ENCODE data around the gene FBXL14.
"Not testable (repeated sequence)": the region's sequence is repeated elsewhere in the genome, so short reads cannot be mapped to it uniquely, and the experiment has no call there.

The FBXL14 gene

GRCh38 chr12:1567852-1568251 lies 26.5 kb downstream of the FBXL14 start:
- DNase-seq = no peak

GRCh38 chr12:1566449-1567135 lies 27.8 kb downstream of the FBXL14 start:
- no peak for DNase-seq

GRCh38 chr12:1565172-1565571 lies 29.2 kb downstream of the FBXL14 start:
- no peak for DNase-seq

GRCh38 chr12:1564067-1564466 lies 30.3 kb downstream of the FBXL14 start:
- no peak for DNase-seq

- DNase-seq = peak in 1 of 4 experiments; percentile 12
These were observed 31.5 kb downstream of the FBXL14 start for GRCh38 chr12:1562813-1563407.

GRCh38 chr12:1560704-1561103 lies 33.7 kb downstream of the FBXL14 start:
- no peak for DNase-seq

- DNase-seq = no peak
These were observed 34.7 kb downstream of the FBXL14 start for GRCh38 chr12:1559676-1560091.

GRCh38 chr12:1558108-1558507 lies 36.3 kb downstream of the FBXL14 start:
- not testable (repeated sequence) for DNase-seq

GRCh38 chr12:1553987-1554982 lies 40.1 kb downstream of the FBXL14 start:
- no peak for DNase-seq

- DNase-seq = no peak
These were observed 40.8 kb downstream of the FBXL14 start for GRCh38 chr12:1553536-1553935.

GRCh38 chr12:1552911-1553491 lies 41.4 kb downstream of the FBXL14 start:
- no peak for DNase-seq

GRCh38 chr12:1552171-1552570 lies 42.2 kb downstream of the FBXL14 start:
- no peak for DNase-seq

GRCh38 chr12:1551496-1551895 lies 42.9 kb downstream of the FBXL14 start:
- DNase-seq = no peak

GRCh38 chr12:1546931-1547640 lies 47.3 kb downstream of the FBXL14 start:
- no peak for DNase-seq

- peak; percentile 33 to 78 (median 60) for DNase-seq
These were observed 49.2 kb downstream of the FBXL14 start for GRCh38 chr12:1544996-1545700.

GRCh38 chr12:1542599-1542998 lies 51.8 kb downstream of the FBXL14 start:
- DNase-seq = no peak

- no peak for DNase-seq
These were observed 53.7 kb downstream of the FBXL14 start for GRCh38 chr12:1540690-1541089.

- no peak for DNase-seq
These were observed 55.2 kb downstream of the FBXL14 start for GRCh38 chr12:1539135-1539534.

- no peak for DNase-seq
These were observed 57.6 kb downstream of the FBXL14 start for GRCh38 chr12:1536817-1537216.

GRCh38 chr12:1534748-1535147 lies 59.6 kb downstream of the FBXL14 start:
- no peak for DNase-seq

GRCh38 chr12:1533602-1534304 lies 60.6 kb downstream of the FBXL14 start:
- peak in 2 of 4 experiments; percentile 23 for DNase-seq
